LNCaP clone FGC (cell line): ENCODE data around the gene SND1.

ENCODE experiments used
- DNase-seq: peaks from one replicate; pipeline ENCODE4 v3.0.0-alpha.2; 2011; ENCODE audit warnings: low read depth
- H3K4me3 ChIP-seq: 2 replicates; pipeline ENCODE4 v1.5.1; 2011; ENCODE audit warnings: mild to moderate bottlenecking, low read depth, low read length, control low read depth
- TF ChIP-seq, protein P1 (sequence below): IDR thresholded peaks from 2 replicates; pipeline ENCODE4 v1.5.1; 2012; ENCODE audit warnings: mild to moderate bottlenecking; ENCODE audit not compliant: control insufficient read depth, insufficient read depth; ENCODE audit errors: extremely low read depth

The SND1 gene

DNA sequence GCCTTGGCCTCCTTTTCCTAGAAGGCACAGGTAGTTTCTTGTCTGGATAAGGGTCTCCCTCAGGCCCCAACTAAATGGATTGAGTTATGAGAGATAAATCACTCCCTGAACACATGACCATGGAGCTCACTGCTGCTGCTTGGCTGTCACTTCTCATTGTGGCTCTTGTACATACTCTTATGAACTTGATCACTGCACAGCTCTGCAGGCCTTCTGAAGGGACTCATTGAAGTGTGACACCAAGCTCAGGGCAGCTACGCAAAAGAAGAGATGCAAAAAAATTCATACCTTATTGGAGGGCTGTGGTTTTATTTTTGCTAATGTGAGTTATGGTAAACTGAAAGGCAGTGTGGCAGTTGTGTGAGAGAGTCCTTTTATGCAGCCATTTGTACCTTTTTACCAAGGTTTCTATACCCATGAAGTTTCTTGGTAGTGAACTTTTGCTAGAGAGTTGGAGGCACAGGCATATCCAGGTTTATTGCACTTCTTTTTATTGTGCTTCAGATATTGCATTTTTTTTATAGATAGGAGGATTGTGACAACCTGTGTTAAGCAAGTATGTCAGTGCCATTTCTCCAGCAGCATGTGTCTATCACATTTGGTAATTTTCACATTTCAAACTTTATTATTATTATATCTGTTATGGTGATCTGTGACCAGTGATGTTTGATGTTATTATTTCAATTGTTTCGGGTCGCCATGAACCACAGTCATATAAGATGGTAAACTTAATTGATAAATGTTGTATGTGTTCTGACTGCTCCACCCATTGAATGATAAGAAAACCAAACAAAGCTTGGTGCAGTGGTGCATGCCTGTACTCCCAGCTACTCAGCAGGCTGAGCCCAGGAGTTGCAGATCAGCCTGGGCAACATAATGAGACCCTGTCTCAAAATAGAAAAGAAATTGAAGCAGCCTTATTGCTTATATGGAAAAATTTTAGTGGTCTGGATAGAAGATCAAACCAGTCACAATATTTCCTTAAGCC is 278.6 kb downstream of the SND1 start:
- TF ChIP-seq, protein P1, sequence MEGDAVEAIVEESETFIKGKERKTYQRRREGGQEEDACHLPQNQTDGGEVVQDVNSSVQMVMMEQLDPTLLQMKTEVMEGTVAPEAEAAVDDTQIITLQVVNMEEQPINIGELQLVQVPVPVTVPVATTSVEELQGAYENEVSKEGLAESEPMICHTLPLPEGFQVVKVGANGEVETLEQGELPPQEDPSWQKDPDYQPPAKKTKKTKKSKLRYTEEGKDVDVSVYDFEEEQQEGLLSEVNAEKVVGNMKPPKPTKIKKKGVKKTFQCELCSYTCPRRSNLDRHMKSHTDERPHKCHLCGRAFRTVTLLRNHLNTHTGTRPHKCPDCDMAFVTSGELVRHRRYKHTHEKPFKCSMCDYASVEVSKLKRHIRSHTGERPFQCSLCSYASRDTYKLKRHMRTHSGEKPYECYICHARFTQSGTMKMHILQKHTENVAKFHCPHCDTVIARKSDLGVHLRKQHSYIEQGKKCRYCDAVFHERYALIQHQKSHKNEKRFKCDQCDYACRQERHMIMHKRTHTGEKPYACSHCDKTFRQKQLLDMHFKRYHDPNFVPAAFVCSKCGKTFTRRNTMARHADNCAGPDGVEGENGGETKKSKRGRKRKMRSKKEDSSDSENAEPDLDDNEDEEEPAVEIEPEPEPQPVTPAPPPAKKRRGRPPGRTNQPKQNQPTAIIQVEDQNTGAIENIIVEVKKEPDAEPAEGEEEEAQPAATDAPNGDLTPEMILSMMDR = no peak
- no peak for DNase-seq
- H3K4me3 ChIP-seq = no peak overlapping the region

DNA sequence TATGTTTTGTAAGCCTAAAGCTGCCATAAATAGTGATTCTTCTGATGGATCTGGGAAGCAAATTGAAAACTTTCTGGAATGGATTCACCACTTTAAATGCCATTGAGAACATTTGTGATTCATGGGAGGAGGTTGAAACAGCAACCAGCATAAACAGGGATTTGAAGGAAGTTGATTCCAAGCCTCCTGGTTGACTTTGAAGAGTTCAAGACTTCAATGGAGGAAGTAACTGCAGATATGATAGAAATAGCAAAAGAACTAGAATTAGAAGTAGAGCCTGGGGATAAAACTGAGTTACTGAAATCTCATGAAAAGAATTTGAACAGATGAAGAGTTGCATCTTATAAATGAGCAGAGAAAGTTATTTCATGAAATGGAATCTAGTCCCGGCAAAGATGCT is 280.1 kb downstream of the SND1 start:
- no peak overlapping the region for H3K4me3 ChIP-seq
- DNase-seq = no peak
- TF ChIP-seq, protein P1 = no peak

DNA sequence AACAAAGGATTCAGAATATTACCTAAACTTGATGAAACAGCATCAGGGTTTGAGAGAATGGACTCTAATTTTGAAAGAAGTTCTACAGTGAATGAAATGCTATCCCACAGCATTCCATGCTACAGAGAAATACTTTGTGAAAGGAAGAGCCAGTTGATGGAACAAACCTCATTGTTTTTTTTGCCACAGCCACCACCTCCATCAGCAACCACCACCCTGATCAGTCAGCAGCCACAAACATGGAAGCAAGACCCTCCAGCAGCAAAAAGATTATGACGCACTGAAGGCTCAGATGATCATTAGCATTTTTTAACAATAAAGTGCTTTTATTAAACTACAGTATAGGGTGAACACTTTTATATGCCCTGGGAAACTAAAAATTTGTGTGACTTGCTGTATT is 280.5 kb downstream of the SND1 start:
- DNase-seq = no peak
- TF ChIP-seq, protein P1 = no peak
- H3K4me3 ChIP-seq = no peak overlapping the region

DNA sequence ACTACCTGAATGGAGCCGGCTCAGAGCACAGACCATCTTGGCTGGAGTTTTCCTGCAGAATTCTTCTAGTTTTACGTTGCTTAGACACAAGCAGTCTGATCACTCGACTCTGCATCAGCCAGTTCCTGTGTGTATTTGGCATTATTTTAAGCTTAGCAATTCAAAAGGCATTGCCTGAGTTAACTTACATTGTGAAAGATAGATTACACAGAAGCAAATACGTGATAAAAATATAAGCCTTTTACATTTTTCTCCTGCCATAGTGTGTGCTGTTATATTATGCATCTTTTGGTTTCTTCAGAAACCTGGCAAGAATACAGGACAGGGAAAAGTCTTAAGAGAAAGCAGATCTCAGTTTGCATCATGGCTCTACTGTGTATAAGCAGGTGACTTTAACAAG is 281.2 kb downstream of the SND1 start:
- DNase-seq = no peak
- TF ChIP-seq, protein P1 = no peak
- no peak overlapping the region for H3K4me3 ChIP-seq

DNA sequence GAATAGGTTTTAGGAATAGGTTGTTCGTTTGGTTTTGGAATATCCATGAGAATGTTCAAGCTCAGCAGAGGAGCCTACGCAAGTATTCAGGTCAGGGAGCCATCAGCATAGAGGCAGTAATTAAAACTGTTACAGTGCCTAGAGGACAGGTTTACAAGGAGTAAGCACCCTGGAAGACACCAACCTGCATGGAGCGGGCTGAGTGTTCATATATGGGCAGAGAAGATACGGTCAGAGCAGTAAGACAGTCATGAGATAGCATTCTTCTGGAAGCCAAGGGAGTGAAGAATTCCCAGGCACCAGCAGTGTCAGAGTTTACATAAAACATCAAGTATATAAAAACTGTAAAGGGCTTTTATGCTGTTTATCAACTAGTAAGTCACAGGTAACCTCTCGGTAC is 282.7 kb downstream of the SND1 start:
- no peak overlapping the region for H3K4me3 ChIP-seq
- TF ChIP-seq, protein P1 = no peak
- no peak for DNase-seq

DNA sequence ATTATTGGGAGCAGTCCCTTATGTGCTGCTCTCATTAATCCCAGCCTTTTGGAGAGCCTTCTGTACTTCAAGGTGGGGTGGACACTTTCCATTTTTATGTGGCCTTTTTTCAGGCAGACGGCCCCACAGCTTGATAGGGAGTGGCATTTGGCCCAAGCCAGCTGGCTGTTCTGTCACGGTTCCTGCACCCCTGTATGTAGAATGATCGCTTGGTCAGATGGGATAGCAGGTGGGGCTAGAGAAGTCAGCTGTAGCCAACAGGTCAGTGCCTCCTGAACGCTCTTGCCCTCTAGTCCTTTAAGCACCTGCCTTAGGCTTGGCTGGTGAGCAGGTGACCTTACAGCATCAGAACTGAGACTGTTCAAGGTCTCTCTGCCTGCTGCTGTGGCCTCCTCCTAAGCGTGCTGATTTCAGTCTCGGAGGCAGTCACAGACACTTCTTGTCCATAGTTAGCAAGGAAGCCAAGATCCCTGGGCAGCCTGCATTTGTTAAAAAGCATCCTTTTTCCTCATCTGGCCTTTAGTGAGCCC is 283.9 kb downstream of the SND1 start:
- H3K4me3 ChIP-seq = no peak overlapping the region
- TF ChIP-seq, protein P1 = no peak
- DNase-seq = no peak

DNA sequence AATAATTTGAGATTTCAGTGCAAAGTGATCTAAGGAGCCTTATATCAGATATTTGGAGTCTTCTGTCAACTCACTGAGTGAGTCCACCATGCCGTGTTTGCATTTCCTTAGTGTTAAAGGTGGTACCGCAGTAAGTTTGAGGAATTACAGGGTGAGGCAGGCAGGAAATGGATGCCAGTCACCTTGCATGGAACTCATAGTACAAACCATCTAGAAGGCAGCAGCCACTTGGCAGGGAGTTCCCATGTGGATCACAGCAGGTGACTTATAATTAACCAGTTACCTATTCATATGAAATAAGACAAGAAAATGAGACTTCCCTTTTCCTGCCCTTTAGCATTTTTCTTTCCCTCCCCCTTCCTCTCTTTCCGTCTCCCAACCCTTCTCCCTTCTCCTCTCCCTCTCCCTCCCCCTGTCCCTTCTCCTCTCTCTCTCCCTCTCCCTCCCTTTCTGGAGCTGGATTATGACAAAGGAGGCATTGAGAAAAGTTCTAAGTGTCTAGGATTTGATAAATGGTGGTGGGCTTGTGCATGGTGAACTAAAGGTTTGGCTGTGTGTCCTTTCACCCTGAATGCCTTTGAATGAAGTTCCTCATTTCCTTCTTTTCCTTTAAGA is 285.2 kb downstream of the SND1 start:
- H3K4me3 ChIP-seq = no peak overlapping the region
- TF ChIP-seq, protein P1 = no peak
- no peak for DNase-seq
